Astrocyte (in vitro differentiated cells and primary cell): Measurements from ENCODE around the gene COL6A5.

ENCODE experiments used
- CTCF ChIP-seq: IDR thresholded peaks from 2 replicates; pipeline ENCODE4 v1.5.1; 2011; ENCODE audit warnings: low read depth, mild to moderate bottlenecking, inconsistent platforms, low read length, moderate library complexity; ENCODE audit not compliant: insufficient read depth
- EZH2 ChIP-seq: IDR thresholded peaks from 2 replicates; pipeline ENCODE4 v1.6.1; 2012; ENCODE audit warnings: mild to moderate bottlenecking, low read length, inconsistent platforms; ENCODE audit not compliant: insufficient read depth

GRCh38 chr3:130378677-130379191, 33.3 kb downstream of the COL6A5 start:
- TF ChIP-seq EZH2: no peak
- TF ChIP-seq CTCF: no peak
